GM12875 (cell line): Measurements from ENCODE around the gene PPIB.

Source experiments
- H3K4me3 ChIP-seq: one replicate; pipeline ENCODE4 v1.5.1; 2011; ENCODE audit warnings: low read depth, low read length, control low read depth
- TF ChIP-seq, protein P1 (sequence below): IDR thresholded peaks from 2 replicates; pipeline ENCODE4 v1.5.1; 2011; ENCODE audit warnings: low read depth, mild to moderate bottlenecking, control low read depth, inconsistent platforms, low read length, moderate library complexity, borderline replicate concordance; ENCODE audit not compliant: insufficient read depth

Gene PPIB

DNA sequence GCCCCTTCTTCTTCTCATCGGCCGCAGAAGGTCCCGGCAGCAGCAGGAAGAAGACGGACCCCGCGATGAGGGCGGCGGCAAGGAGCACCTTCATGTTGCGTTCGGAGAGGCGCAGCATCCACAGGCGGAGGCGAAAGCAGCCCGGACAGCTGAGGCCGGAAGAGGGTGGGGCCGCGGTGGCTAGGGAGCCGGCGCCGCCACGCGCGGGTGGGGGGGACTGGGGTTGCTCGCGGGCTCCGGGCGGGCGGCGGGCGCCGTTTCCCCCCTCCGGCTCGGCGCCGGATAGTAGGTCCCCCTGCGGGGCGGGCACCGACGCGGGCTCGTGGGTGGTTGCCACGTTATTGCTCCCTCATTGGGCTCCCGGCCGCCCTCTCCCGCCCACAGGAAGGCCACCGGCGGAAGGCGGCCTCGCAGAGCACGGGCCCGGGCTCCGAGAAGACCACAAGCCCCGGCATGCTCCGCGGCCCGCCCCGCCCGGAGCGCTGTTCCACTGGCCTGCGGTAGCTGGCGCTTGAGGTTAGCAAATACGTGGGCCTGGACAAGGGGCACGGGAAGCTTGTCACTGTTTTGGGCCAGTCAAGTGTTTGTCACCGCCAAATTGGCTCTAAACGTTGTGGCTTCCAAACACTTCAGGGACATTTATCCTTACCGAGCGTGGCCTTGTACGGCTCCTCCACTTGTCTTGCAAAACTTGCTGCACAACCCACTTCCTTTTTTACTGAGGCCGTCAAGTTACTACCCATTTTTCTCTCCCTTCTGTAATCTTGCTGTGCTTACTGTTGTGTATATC, at the start of gene PPIB:
PPIB (minus strand) TSS at position 154 of the 790 bp plus-strand sequence; CDS start at position 118, 36 bp downstream.
- TF ChIP-seq, protein P1, sequence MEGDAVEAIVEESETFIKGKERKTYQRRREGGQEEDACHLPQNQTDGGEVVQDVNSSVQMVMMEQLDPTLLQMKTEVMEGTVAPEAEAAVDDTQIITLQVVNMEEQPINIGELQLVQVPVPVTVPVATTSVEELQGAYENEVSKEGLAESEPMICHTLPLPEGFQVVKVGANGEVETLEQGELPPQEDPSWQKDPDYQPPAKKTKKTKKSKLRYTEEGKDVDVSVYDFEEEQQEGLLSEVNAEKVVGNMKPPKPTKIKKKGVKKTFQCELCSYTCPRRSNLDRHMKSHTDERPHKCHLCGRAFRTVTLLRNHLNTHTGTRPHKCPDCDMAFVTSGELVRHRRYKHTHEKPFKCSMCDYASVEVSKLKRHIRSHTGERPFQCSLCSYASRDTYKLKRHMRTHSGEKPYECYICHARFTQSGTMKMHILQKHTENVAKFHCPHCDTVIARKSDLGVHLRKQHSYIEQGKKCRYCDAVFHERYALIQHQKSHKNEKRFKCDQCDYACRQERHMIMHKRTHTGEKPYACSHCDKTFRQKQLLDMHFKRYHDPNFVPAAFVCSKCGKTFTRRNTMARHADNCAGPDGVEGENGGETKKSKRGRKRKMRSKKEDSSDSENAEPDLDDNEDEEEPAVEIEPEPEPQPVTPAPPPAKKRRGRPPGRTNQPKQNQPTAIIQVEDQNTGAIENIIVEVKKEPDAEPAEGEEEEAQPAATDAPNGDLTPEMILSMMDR = peak; percentile 57
- peak within 1 kb of the TSS; percentile 95 for H3K4me3 ChIP-seq

DNA sequence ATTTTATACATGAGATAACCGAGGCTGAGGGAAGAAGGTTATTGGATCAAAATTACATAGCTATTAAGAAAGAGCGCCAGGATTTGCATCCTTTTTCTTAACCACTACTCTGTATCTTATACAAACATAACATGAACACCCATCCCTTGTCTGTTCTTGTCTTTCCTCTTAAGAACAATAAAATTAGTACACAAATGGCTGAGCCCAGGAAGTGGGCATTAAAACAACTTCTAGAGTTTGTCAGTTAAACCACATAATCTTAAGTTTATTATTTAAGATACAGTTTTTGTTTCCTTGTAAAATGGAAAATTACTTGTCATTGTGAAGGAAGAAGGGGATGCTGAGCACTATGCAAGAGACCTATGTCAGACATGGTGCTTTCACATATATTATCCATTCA, 48.9 kb upstream of the PPIB start:
- no peak overlapping the region for H3K4me3 ChIP-seq
- TF ChIP-seq, protein P1 = no peak

DNA sequence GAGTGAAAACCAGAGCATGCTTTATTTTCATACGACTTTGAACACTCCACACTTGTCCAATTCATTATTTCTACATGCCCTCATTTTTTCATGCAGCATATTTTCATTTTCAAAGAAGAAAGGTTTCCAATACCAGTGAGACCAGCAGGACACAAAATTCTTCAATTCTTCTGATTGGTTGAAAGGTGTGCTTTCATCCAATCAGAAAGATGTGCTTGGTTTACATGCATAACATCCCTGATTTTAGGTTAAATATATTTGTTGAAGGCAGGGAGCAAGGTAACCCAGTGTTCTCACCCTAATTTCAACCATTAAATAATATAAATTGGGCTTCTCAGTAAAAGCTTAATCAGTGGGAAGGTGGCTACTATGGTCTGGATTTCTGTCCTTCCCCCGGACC, 47.5 kb upstream of the PPIB start:
- no peak overlapping the region for H3K4me3 ChIP-seq
- TF ChIP-seq, protein P1 = no peak

DNA sequence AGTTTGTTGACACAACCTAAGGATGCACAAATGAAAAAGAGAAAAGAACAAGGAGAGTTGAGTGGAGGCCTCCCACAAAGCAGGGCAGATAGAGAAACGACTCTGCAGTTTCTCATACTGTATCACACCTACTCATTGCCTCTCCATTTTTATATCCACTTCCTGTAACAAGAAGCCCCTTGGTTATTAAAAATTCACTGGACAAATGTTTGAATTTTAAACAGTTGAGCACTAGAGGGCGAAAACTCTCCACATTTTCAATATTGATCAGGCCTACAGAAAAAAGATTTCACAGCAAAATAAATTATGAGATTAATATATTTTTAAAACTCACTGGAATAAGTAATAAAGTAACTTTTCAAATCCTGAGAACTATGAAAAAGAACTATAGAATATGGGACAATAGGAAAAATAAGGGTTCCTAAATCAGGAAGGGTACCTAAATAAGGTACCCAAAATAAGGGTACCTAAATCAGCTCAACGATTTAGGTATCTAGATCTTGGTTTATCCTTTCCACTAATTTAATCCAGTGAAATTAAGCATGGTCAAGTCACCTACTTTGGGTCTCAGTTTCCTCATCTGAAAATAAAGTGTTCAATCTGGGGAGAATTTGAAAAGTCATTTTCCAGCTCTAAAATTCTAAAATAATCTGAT, 47.0 kb upstream of the PPIB start:
- TF ChIP-seq, protein P1 = 0 out of 2 replicates have a peak, but pooled peaks have one; percentile 1
- H3K4me3 ChIP-seq = no peak overlapping the region

DNA sequence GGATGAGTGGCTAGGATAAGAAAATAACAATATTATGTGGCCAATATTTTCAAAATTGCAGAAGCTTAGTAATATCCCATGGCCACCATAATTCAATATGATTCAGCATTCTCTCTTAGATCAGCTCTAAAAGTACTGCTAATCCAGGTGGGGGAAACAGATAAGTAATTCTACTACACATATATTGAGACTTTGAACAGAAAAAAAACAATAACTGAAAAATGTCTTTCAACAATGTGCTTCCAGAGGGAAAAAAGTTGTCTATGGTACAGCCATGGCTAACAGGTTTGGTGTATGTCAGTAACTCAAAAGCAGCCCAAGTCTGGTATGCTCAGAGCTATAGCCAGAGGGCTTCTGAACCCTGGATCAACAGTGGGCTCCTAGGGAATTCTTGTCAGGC, 42.4 kb upstream of the PPIB start:
- TF ChIP-seq, protein P1 = no peak
- no peak overlapping the region for H3K4me3 ChIP-seq

DNA sequence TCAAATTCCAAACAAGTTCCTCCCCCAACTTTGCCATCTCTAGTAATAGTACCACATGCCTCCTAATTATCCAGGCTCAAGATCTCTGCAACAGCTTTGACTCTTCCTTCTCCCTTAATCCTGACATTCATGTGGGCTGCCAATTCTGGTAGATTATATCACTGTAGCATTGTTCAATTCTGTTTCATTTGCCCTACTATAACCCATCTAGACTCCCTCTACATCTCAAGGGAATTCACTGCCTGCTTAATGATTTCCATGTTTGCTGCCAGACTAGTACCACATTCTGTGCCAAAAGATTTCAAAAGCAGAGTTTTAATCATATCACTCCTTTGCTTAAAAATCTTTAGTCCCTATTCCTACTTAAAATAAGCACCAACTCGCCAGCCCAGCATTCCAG, 34.6 kb upstream of the PPIB start:
- TF ChIP-seq, protein P1 = no peak
- H3K4me3 ChIP-seq = no peak overlapping the region

DNA sequence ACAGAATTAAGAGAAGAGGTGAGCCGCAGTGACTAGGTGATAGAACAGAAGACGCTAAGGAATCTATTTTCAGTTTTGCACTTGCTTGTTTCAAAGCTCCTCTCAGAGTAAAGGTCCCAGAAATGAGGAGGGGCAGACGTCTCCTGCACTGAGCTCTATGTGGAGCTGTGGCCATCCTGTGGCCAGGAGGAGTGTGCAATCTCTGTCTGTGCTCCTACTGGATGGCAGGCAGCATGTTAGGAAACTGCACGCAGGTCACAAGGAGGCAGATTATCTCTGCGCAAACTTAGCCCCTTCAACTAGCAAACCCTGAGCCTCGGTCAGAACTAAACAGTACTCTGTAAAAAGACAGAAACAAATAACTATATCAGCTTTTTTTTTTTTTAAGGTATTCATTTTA, 31.1 kb upstream of the PPIB start:
- no peak overlapping the region for H3K4me3 ChIP-seq
- TF ChIP-seq, protein P1 = no peak
